ENCODE measurements around the gene LIPT2. TPM values are rescaled to one million over a fixed set of nuclear protein-coding genes. Genes with fewer than 3 reads are reported as not detected.

The LIPT2 gene
- total RNA-seq, 2 experiments from 2014 or later, result 3.1 to 4.4 TPM

- POLR2A ChIA-PET, result no interaction called here
Measured at GRCh38 chr11:74462631-74463030, 30.9 kb downstream of the LIPT2 start.

GRCh38 chr11:74462009-74462408 is 31.5 kb downstream of the LIPT2 start:
- CTCF ChIA-PET, result interaction anchor here (0.5 to 3.6 kb wide), 6 partner anchors 9 to 1365 kb away, joined by 3 to 20 read pairs (median 4); no protein-coding TSS in a partner anchor
- no peak for DNase-seq

More at GRCh38 chr11:74462631-74463030, 30.9 kb downstream of the LIPT2 start:
- Mint-ChIP-seq H3K4me1 (ENCODE audit: low read depth) (peaks cover 2% of the 10 kb centered on the region), H3K27ac (no peak overlapping the region), H3K36me3 (ENCODE audit: low read depth) (no peaks in the 10 kb centered on the region), H3K27me3 (ENCODE audit: low read depth) (peaks cover 29% of the 10 kb centered on the region), H3K9me3 (ENCODE audit: insufficient read depth) (no peaks in the 10 kb centered on the region), H3K4me3 (no peak overlapping the region)
- CTCF ChIA-PET, result interaction anchor here (0.8 to 3.6 kb wide), 5 partner anchors 10 to 277 kb away, joined by 3 to 20 read pairs (median 4); no protein-coding TSS in a partner anchor
- ATAC-seq, result no peak
- DNase-seq, result no peak

GRCh38 chr11:74460481-74461154 is 32.9 kb downstream of the LIPT2 start:
- ChIA-PET CTCF (interaction anchor here (0.6 to 1.1 kb wide), 2 partner anchors 11 to 111 kb away, joined by 3 read pairs; no protein-coding TSS in a partner anchor), POLR2A (no interaction called here)
- Mint-ChIP-seq H3K27ac (no peak overlapping the region), H3K4me3 (no peak overlapping the region), H3K4me1 (ENCODE audit: low read depth) (no peaks in the 10 kb centered on the region), H3K27me3 (ENCODE audit: low read depth) (peaks cover 13% of the 10 kb centered on the region), H3K36me3 (ENCODE audit: low read depth) (no peaks in the 10 kb centered on the region), H3K9me3 (ENCODE audit: insufficient read depth) (no peaks in the 10 kb centered on the region)
- no peak for DNase-seq
- no peak for ATAC-seq

More at GRCh38 chr11:74462009-74462408, 31.5 kb downstream of the LIPT2 start:
- Mint-ChIP-seq H3K4me1 (ENCODE audit: low read depth) (no peaks in the 10 kb centered on the region), H3K4me3 (no peak overlapping the region), H3K27me3 (ENCODE audit: low read depth) (peaks cover 27% of the 10 kb centered on the region), H3K36me3 (ENCODE audit: low read depth) (no peaks in the 10 kb centered on the region), H3K9me3 (ENCODE audit: insufficient read depth) (no peaks in the 10 kb centered on the region), H3K27ac (no peak overlapping the region)
- ATAC-seq, result no peak
- POLR2A ChIA-PET, result no interaction called here

GRCh38 chr11:74460065-74460464 is 33.5 kb downstream of the LIPT2 start:
- ATAC-seq (no peak), DNase-seq (no peak)
- Mint-ChIP-seq H3K9me3 (ENCODE audit: insufficient read depth) (no peaks in the 10 kb centered on the region), H3K27me3 (ENCODE audit: low read depth) (peaks cover 8% of the 10 kb centered on the region), H3K4me1 (ENCODE audit: low read depth) (no peaks in the 10 kb centered on the region), H3K4me3 (no peak overlapping the region), H3K27ac (no peak overlapping the region), H3K36me3 (ENCODE audit: low read depth) (no peaks in the 10 kb centered on the region)
- ChIA-PET POLR2A (no interaction called here), CTCF (interaction anchor here (0.6 to 1.1 kb wide), 2 partner anchors 10 to 111 kb away, joined by 3 read pairs; no protein-coding TSS in a partner anchor)

GRCh38 chr11:74459584-74459983 is 33.9 kb downstream of the LIPT2 start:
- H3K4me3 Mint-ChIP-seq, result no peak overlapping the region
- no peaks in the 10 kb centered on the region for H3K9me3 Mint-ChIP-seq (ENCODE audit: insufficient read depth)
- CTCF ChIA-PET, result no interaction called here
- DNase-seq, result no peak
- H3K27ac Mint-ChIP-seq, result no peak overlapping the region
- H3K36me3 Mint-ChIP-seq (ENCODE audit: low read depth), result no peaks in the 10 kb centered on the region
- H3K4me1 Mint-ChIP-seq (ENCODE audit: low read depth), result no peaks in the 10 kb centered on the region
- POLR2A ChIA-PET, result no interaction called here
- H3K27me3 Mint-ChIP-seq (ENCODE audit: low read depth), result peaks cover 7% of the 10 kb centered on the region
- ATAC-seq, result no peak

GRCh38 chr11:74457356-74457755 is 36.2 kb downstream of the LIPT2 start:
- no peak overlapping the region for H3K4me3 Mint-ChIP-seq
- H3K4me1 Mint-ChIP-seq (ENCODE audit: low read depth), result no peaks in the 10 kb centered on the region
- POLR2A ChIA-PET, result no interaction called here
- H3K9me3 Mint-ChIP-seq (ENCODE audit: insufficient read depth), result no peaks in the 10 kb centered on the region
- H3K36me3 Mint-ChIP-seq (ENCODE audit: low read depth), result no peaks in the 10 kb centered on the region
- H3K27me3 Mint-ChIP-seq (ENCODE audit: low read depth), result peaks cover 6% of the 10 kb centered on the region
- DNase-seq (no peak), ATAC-seq (no peak)
- no peak overlapping the region for H3K27ac Mint-ChIP-seq
- CTCF ChIA-PET, result interaction anchor here (1.2 to 1.3 kb wide), 2 partner anchors 8 to 37 kb away, joined by 3 to 4 read pairs; no protein-coding TSS in a partner anchor

- Mint-ChIP-seq H3K4me3 (no peak overlapping the region), H3K36me3 (ENCODE audit: low read depth) (no peaks in the 10 kb centered on the region), H3K9me3 (ENCODE audit: insufficient read depth) (no peaks in the 10 kb centered on the region), H3K27me3 (ENCODE audit: low read depth) (peaks cover 11% of the 10 kb centered on the region), H3K4me1 (ENCODE audit: low read depth) (peaks cover 1% of the 10 kb centered on the region), H3K27ac (no peak overlapping the region)
- CTCF ChIA-PET, result interaction anchor here (0.6 to 9.1 kb wide), 29 partner anchors 9 to 286 kb away, joined by 3 to 168 read pairs (median 5); partner anchors contain the start of genes C2CD3, LIPT2, PGM2L1 and PPME1
- DNase-seq, result peak; percentile 73
- peak; percentile 67 for ATAC-seq
- POLR2A ChIA-PET, result no interaction called here
Measured at GRCh38 chr11:74453373-74453975, 40.0 kb downstream of the LIPT2 start.

- H3K4me1 Mint-ChIP-seq (ENCODE audit: low read depth), result peaks cover 1% of the 10 kb centered on the region
- peaks cover 11% of the 10 kb centered on the region for H3K27me3 Mint-ChIP-seq (ENCODE audit: low read depth)
- H3K9me3 Mint-ChIP-seq (ENCODE audit: insufficient read depth), result no peaks in the 10 kb centered on the region
- no peak for DNase-seq
- H3K4me3 Mint-ChIP-seq, result no peak overlapping the region
- no peaks in the 10 kb centered on the region for H3K36me3 Mint-ChIP-seq (ENCODE audit: low read depth)
- H3K27ac Mint-ChIP-seq, result no peak overlapping the region
- ChIA-PET POLR2A (no interaction called here), CTCF (interaction anchor here (0.6 to 9.1 kb wide), 19 partner anchors 11 to 287 kb away, joined by 3 to 168 read pairs (median 3); partner anchors contain the start of genes LIPT2 and PGM2L1)
- no peak for ATAC-seq
Measured at GRCh38 chr11:74452366-74452765, 41.2 kb downstream of the LIPT2 start.

- ATAC-seq (no peak), DNase-seq (no peak)
- H3K4me3 Mint-ChIP-seq, result no peak overlapping the region
- peaks cover 1% of the 10 kb centered on the region for H3K4me1 Mint-ChIP-seq (ENCODE audit: low read depth)
- no peak overlapping the region for H3K27ac Mint-ChIP-seq
- no peaks in the 10 kb centered on the region for H3K9me3 Mint-ChIP-seq (ENCODE audit: insufficient read depth)
- POLR2A ChIA-PET, result no interaction called here
- CTCF ChIA-PET, result interaction anchor here (0.8 to 9.1 kb wide), 34 partner anchors 8 to 486 kb away, joined by 3 to 168 read pairs (median 4); partner anchors contain the start of gene PGM2L1
- peaks cover 14% of the 10 kb centered on the region for H3K27me3 Mint-ChIP-seq (ENCODE audit: low read depth)
- H3K36me3 Mint-ChIP-seq (ENCODE audit: low read depth), result no peaks in the 10 kb centered on the region
Measured at GRCh38 chr11:74450318-74450717, 43.2 kb downstream of the LIPT2 start.

- DNase-seq (peak; percentile 57), ATAC-seq (peak; percentile 82)
- CTCF ChIA-PET, result interaction anchor here (0.6 to 9.1 kb wide), 43 partner anchors 9 to 486 kb away, joined by 3 to 168 read pairs (median 4); partner anchors contain the start of gene PGM2L1
- no peaks in the 10 kb centered on the region for H3K9me3 Mint-ChIP-seq (ENCODE audit: insufficient read depth)
- H3K27me3 Mint-ChIP-seq (ENCODE audit: low read depth), result peaks cover 15% of the 10 kb centered on the region
- no peak overlapping the region for H3K27ac Mint-ChIP-seq
- POLR2A ChIA-PET, result no interaction called here
- H3K4me1 Mint-ChIP-seq (ENCODE audit: low read depth), result peaks cover 1% of the 10 kb centered on the region
- H3K4me3 Mint-ChIP-seq, result no peak overlapping the region
- H3K36me3 Mint-ChIP-seq (ENCODE audit: low read depth), result no peaks in the 10 kb centered on the region
Measured at GRCh38 chr11:74449369-74449931, 44.1 kb downstream of the LIPT2 start.

GRCh38 chr11:74447720-74448119 is 45.8 kb downstream of the LIPT2 start:
- ATAC-seq, result no peak
- Mint-ChIP-seq H3K4me1 (ENCODE audit: low read depth) (peaks cover 1% of the 10 kb centered on the region), H3K9me3 (ENCODE audit: insufficient read depth) (no peaks in the 10 kb centered on the region), H3K36me3 (ENCODE audit: low read depth) (no peaks in the 10 kb centered on the region), H3K27me3 (ENCODE audit: low read depth) (peaks cover 12% of the 10 kb centered on the region), H3K4me3 (no peak overlapping the region), H3K27ac (no peak overlapping the region)
- ChIA-PET POLR2A (no interaction called here), CTCF (interaction anchor here (1.2 to 9.1 kb wide), 6 partner anchors 10 to 193 kb away, joined by 3 to 168 read pairs (median 23); partner anchors contain the start of gene PGM2L1)
- DNase-seq, result no peak
